Effector CD8-positive, alpha-beta T cell (primary cell): Measurements from ENCODE around the gene UNC119B.
"Not testable (repeated sequence)": the region's sequence is repeated elsewhere in the genome, so short reads cannot be mapped to it uniquely, and the experiment has no call there.

Source experiments
- DNase-seq: peaks from one replicate; lab custom pipeline; 2025; lab: John Stamatoyannopoulos, UW

Gene UNC119B

GRCh38 chr12:120719072-120719471 lies 8.8 kb downstream of the UNC119B start:
- no peak for DNase-seq

- no peak for DNase-seq
Measured at GRCh38 chr12:120719496-120720233, 9.4 kb downstream of the UNC119B start.

GRCh38 chr12:120720234-120720986 lies 10.2 kb downstream of the UNC119B start:
- no peak for DNase-seq

DNA sequence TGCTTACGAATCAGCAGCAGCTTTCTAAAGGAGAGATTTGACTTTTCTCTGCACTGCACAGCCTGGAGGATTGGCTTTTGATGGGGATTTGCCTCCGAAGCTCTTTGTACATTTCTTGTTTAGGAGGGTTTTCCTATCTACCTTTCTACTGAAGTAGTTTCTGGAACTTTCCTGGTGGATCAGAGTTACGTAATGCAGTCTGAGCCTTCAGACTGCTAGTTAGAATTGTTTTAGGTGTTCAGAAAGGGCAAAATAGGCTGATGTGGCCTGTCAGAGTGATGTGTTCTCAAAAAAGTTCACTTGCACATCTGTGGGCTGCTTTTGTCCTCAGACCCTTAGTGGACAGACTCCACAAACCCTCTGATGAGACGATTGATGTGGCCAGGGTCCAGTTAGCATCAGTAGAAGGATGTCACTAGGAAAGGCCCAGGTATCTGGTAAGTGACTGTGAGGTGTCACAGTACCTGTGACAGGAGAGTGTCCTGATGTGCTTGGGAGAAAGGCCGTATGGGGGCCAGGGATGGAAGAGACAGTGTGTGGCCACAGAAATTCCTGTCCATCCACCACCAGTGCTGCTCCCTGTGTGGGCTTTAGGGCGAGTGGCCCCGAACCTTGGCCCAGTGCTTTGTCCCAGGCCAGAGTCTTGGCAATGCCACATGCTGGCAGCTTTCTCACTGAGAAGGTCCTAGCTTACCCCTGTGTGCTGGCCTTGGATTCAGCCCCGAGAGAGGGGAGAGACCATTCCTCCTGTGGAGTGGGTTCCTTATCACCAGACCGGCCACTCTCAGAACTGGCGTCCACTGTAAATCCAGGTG lies 10.9 kb downstream of the UNC119B start:
- no peak for DNase-seq

DNA sequence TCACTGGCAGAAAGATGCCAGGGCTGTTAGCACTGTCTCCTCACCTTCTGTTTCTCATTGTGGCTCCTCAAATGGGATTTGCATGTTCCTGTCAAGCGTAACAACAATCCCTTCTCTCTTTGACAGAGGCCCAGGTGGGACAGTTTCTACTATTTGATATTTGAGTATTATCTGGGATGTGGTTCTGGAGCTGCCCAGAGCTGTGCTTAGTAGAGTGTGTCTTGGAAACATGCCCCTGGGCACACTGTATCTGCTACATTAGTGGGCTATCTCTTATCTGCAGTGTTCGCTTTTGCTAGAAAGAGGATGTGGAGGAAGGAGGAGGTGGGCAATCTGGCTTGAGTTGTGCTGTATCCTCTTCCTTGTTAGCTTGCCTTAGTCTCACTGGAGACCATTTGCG lies 11.6 kb downstream of the UNC119B start:
- no peak for DNase-seq

DNA sequence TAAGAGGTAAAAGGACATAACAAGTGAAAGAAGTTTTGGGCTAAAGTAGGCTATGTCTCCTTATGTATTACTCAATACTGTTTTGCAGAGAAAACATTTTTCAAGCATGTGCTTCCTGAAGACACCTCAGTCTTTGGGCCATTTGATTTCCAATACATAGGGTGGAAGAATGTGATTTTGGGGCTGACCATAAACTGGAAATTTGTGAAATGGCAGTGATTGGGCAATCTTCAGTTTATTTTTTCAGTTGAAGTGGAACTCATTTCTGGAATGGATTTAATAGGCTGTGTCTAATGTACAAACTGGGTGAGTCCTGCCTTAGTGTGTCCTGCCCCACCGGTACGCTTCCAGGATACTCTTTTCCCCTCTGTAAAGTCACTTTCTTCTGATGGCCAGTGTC lies 12.5 kb downstream of the UNC119B start:
- no peak for DNase-seq

- DNase-seq, result no peak
Measured at GRCh38 chr12:120724720-120725119, 14.5 kb downstream of the UNC119B start.

DNA sequence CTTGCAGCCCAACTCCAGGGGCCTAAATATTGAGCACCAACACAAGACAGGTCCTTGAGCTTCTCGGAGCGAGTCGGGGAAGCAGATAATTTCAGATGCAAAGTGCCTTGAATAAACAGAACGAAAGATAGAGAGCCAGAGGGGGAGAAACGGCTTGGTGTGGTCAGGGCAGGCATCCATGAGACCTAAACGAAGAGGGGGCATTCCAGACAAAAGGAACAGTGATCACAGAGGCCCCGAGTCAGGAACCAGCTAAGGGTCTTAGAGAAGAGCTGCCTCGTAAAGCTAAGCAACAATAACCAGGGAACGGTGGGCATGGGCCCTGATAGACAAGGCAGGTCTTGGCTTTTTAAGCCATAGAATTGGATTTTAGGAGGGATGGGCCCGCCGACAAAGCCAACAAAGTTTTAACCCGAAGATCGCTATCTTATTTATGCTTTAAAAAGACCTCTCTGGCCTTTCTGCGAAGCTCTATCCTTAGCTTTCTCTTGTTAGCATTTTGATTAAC lies 14.9 kb downstream of the UNC119B start:
- DNase-seq, result no peak

DNA sequence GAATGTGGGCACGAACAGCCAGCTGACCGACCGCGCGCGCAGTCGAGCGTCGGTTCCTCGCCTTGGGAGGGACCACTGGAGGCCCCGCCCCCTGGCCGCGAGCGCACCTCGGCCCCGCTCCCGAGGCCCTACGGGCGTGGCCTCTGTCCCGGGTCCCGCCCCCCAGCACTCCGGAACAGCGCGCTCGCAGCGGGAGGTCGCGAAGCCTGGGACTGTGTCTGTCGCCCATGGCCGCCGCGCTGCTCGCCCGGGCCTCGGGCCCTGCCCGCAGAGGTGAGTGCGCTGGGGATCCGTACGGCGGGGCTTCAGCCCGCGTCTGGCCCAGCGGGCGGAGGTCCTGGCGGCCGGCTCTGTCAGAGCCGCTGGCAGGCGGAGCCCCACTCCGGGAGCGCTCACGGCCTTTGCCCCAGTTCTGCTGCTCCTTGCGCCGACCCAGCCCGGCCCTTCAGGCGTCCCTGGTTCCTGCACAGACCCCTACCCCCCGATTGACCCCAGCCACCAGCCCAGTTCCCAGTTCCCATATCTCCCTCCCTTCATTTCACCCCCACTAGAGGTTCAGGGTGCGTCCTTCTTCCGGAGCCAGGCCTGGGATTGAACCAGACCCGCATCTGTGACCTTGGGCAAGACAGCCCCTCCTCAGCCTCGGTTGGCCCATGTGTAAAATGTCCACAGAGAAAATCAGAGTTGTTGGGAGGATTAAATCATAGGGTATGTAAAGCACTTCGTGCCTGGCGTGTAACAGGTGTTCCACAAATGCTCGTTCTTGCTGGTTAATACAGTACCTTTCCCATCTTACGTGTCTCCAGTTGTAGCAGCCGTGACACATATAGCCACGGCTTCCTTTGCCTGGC lies 15.6 kb downstream of the UNC119B start, which contains the start of gene ACADS:
ACADS (plus strand) TSS at position 168 of the 851 bp plus-strand sequence; CDS start at position 228, 60 bp downstream.
- peak; percentile 83 for DNase-seq

DNA sequence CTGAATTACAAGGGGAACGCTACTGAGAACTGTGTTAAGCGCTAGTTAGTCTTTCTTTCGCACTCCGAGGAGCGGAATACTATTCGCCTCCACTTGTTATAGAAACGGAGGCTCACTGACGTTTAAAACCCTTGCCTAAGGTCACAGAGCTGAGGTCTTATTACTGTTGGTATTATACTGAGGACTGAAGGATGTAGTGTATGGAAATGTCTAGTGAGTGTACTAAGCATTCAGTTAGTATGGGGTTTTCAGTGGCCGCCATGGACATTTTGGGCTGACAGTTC lies 16.2 kb downstream of the UNC119B start:
- DNase-seq, result no peak

DNA sequence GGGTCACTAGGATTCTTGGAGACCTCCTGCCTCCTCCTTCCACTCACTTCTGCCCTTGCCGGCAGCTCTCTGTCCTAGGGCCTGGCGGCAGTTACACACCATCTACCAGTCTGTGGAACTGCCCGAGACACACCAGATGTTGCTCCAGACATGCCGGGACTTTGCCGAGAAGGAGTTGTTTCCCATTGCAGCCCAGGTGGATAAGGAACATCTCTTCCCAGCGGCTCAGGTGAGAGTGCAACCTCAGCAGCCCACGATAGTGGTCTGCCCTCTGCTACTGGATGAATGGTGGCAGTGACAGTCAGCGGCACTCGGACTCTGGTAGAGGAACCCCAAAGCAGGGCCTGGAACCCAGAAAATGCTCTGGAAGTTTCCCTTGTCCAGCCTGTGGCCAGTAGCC lies 16.7 kb downstream of the UNC119B start:
- DNase-seq, result no peak

GRCh38 chr12:120732198-120732597 lies 21.9 kb downstream of the UNC119B start:
- not testable (repeated sequence) for DNase-seq

DNA sequence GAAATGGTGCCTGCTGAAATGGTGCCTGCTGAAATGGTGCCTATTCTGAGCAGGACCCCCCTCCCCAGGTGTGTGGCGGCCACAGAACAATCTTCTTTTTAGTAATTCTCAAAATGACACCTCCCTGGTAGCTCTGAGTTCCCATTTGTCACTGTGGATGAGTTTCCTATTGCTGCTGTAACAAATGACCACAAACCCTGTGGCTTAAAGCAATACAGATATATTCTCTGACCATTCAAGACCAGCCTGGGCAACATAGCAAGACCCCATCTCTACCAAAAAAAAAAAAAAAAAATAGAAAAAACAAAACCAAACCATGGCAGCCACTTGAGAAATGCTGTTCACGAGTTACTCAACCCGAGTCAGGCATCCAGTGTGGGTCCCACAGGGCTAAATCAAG lies 23.3 kb downstream of the UNC119B start:
- DNase-seq, result no peak

- DNase-seq, result no peak
Measured at GRCh38 chr12:120734210-120734609, 24.0 kb downstream of the UNC119B start.

DNA sequence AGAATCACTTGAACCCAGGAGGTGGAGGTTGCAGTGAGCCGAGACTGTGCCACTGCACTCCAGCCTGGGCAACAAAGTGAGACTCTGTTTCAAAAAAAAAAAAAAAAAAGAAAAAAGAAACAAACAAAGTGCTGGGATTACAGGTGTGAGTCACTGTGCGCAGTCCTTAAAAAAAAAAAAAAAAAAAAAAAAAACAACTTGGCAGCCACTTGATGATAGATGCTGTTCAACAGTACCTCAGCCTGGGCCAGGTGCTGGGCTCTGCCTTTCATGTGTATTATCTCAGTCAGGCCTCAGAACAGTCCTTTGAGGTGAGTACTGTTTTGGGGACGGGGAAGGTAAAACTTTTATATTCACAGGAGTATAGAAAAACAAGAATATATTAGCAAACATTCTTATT lies 24.9 kb downstream of the UNC119B start:
- DNase-seq, result no peak

- DNase-seq, result no peak
Measured at GRCh38 chr12:120736404-120737331, 26.4 kb downstream of the UNC119B start.

DNA sequence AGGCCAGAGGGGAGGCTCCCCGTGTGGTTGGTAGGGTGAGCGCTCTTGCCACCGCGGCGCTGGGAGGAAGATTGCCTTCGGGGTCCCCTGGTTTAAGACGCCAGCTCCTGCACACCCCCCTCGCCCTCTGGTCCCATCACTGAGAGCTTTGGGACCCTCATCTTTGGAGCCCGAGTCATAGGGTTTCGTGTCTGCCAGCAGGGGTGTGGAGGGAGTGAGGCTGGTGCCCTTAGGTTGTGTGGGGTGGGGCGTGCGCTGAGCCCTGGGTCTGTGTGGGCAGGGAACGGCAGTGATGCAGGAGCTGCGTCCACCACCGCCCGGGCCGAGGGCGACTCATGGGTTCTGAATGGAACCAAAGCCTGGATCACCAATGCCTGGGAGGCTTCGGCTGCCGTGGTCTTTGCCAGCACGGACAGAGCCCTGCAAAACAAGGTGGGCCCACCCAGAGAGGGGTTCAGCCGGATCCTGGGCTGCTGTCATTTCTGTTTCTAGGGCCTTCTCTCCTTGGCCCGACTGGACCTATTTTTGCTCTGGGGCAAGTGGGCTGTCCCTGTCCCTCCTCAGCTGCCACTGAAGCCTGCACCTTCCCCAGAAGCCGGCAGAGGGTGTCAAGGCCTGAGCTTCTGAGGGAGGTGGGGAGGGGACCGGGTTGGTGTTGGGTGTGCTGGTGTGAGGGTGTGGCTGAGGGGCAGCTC lies 27.4 kb downstream of the UNC119B start:
- DNase-seq, result no peak

DNA sequence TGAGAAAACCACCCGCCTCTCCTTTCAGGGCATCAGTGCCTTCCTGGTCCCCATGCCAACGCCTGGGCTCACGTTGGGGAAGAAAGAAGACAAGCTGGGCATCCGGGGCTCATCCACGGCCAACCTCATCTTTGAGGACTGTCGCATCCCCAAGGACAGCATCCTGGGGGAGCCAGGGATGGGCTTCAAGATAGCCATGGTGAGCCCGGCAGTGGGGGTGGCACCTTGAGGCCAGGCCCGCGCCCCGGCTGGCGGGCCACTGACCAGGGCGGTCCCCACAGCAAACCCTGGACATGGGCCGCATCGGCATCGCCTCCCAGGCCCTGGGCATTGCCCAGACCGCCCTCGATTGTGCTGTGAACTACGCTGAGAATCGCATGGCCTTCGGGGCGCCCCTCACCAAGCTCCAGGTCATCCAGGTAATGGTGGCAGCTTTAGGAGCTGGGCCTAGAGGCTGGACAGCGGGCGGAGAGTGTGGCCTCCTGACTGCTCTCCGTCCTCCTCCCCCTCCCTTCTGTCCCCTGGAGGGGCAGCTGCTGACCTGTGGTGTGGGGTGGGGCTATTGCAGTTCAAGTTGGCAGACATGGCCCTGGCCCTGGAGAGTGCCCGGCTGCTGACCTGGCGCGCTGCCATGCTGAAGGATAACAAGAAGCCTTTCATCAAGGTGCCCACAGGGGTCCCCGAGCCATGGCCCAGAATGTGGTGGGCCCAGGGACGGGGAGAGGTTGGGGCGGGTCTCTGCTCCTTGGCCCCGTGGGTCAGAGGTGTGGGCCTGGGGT lies 28.2 kb downstream of the UNC119B start:
- DNase-seq, result no peak
